Astrocyte (in vitro differentiated cells and primary cell): ENCODE measurements around the gene CYP2B6.

Experiments used
- EZH2 ChIP-seq: IDR thresholded peaks from 2 replicates; pipeline ENCODE4 v1.6.1; 2012; ENCODE audit warnings: mild to moderate bottlenecking, low read length, inconsistent platforms; ENCODE audit not compliant: insufficient read depth
- TF ChIP-seq, protein P1 (sequence below): IDR thresholded peaks from 2 replicates; pipeline ENCODE4 v1.5.1; 2011; ENCODE audit warnings: low read depth, mild to moderate bottlenecking, inconsistent platforms, low read length, moderate library complexity; ENCODE audit not compliant: insufficient read depth

GRCh38 chr19:41029524-41030432 is 38.7 kb downstream of the CYP2B6 start:
- TF ChIP-seq EZH2 = no peak
- TF ChIP-seq, protein P1, sequence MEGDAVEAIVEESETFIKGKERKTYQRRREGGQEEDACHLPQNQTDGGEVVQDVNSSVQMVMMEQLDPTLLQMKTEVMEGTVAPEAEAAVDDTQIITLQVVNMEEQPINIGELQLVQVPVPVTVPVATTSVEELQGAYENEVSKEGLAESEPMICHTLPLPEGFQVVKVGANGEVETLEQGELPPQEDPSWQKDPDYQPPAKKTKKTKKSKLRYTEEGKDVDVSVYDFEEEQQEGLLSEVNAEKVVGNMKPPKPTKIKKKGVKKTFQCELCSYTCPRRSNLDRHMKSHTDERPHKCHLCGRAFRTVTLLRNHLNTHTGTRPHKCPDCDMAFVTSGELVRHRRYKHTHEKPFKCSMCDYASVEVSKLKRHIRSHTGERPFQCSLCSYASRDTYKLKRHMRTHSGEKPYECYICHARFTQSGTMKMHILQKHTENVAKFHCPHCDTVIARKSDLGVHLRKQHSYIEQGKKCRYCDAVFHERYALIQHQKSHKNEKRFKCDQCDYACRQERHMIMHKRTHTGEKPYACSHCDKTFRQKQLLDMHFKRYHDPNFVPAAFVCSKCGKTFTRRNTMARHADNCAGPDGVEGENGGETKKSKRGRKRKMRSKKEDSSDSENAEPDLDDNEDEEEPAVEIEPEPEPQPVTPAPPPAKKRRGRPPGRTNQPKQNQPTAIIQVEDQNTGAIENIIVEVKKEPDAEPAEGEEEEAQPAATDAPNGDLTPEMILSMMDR = no peak
